HG03159 (cell line): Measurements from ENCODE around the gene NCBP2L.

Experiments used
- ATAC-seq: cut with Tn5 transposase; IDR thresholded peaks from one replicate; pipeline ENCODE4 v1.9.1; 2021; ENCODE audit warnings: mild to moderate bottlenecking, moderate library complexity; ENCODE audit not compliant: unreplicated experiment

The NCBP2L gene

GRCh38 chrX:107752043-107752442 lies 25.5 kb upstream of the NCBP2L start:
- no peak for ATAC-seq

DNA sequence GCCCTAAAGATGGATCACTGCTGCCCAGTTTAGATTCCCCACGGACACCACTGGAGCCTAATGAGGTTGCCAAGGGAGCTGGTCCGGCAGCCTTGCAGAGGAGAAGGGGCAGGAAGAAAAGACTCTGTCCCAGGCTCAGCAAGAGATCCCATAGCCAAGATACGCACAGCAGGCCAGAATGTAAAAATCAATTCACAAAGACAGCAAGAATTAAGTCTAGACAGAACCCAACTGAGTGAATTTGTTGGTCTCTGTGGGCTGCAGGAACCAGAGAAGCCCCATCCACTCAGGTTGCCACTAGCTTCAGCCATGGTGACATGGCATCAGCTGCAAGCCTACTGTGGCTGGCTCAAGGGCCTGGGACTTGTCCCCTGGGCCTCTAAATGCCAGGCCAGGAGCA lies 24.8 kb upstream of the NCBP2L start:
- no peak for ATAC-seq

GRCh38 chrX:107753187-107753586 lies 24.3 kb upstream of the NCBP2L start:
- no peak for ATAC-seq

GRCh38 chrX:107755721-107756120 lies 21.8 kb upstream of the NCBP2L start:
- ATAC-seq, result no peak

- no peak for ATAC-seq
These were observed 19.2 kb upstream of the NCBP2L start for GRCh38 chrX:107758231-107758766.

DNA sequence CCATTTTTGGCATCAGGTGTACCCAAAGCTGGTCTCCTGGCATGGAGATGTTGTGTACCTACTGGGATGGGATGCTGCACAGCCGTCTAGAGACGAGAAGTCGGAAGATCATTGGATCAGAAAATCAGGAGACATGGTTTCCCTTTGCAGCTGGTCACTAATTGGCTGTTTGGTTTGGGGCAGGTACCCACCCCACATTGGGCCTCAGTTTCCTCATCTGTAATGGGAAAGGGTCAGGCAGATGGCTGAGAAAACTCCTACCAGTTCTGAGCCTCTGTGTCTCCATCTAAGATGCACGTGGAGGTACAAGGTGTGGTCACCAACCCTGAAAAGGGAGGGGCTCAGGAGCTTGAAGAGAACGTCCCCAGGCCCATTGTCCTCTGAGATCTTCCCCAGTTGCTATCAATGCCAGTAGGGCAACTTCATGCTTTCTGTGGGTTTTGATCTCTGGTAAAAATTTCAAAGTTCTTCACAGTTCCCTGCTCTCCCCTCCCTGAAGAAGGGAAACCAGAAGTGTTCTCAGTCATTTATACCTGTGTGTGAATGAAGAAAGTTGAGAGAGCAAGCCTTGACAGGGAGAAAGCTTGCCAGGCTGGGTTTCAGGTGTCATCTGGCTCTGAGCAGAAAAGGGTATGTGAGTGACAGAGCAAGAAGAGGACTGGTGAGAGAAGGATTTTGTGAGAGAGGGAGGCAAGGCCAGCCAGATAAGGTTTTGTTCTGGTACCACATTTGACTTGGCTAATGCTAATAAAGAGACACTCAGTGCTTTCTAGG lies 17.0 kb upstream of the NCBP2L start:
- no peak for ATAC-seq

DNA sequence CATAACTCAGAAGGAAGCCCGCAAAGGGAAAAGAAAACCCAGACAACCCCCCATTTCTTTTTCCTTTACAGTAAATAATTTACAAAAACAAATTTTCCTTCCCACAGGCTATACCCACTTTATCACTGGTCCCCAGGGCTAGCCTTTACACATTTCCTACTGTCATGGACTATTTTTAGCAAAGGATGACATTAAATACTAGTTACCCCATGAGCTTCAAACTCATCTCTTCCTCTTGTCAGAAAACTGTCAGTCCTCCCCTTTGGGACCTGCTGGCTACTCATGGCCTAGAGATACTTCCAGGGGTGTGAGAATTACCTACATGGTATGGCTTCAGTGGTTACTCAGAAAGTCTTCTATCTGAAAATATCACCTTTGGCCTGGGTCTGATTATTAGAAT lies 13.9 kb upstream of the NCBP2L start:
- ATAC-seq, result no peak

DNA sequence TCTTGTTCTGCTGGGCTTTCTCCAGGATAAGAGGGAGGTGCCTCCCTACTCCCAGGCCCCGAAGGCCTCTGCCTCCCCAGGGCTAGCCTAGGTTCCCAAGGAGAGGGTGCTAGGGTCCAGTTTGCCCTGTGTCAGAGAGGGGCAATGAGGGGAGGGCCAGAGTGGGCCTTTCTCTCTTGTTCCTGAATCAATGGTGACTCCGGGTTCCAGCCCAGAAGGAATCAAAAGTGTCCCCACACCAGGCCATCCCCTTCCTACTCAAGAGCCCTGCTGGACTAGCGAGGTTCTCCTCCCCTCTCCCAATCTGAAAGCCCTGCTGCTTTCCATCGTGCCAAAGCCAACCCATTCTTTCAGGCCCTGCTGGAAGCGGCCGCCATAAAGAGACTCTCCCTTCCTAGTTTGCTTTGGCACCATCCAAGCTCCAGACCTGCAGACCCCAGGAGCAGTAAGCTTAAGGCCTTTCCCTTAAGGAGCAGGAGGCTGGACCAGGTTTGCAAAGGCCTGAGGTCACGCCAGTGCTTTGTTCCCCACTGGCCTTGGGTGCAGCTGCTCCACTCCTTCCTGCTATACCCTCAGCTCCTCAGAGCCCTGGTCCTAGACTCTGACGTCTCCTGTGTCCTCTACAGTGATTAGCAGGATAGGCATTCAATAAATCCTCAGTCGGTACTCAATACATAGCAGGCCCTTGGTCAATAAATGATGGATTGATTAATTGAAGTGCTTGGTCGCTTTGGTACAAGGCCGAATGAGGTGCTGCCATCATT lies 12.5 kb upstream of the NCBP2L start:
- ATAC-seq, result no peak

DNA sequence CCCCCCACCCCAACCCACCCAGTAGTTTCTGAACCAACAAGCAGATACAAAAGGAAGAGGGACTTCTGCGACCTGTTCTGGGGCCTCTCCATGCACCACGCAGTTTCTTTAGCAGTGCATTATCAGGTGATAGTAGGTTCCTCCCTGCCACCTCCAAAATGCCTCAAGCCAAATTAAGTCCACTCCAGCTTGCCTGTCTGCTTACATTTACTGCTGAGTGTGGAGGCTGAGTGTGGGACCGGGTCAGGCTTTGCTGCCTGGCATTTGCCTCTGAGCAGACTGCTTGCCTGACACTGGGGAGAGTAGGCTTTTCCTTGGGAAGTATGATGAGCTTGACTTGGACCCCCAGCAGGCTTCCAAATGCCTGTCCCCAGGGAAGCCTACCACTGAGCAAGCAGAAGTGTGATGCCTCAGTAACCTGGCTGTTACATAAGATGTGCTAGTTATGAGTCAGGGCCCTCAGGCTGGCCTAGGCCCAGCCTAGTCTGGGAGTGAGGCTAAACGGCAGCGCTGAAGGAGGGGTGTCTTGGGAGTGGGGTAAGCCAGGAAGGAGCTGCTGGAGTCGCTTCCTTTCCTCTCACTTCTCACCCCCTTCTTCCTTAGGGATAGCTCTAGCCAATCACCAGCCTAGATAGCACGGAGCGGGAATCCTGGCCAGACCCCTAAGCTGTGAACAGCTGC lies 10.9 kb upstream of the NCBP2L start:
- ATAC-seq, result no peak

- no peak for ATAC-seq
These were observed 9.5 kb upstream of the NCBP2L start for GRCh38 chrX:107768051-107768450.

DNA sequence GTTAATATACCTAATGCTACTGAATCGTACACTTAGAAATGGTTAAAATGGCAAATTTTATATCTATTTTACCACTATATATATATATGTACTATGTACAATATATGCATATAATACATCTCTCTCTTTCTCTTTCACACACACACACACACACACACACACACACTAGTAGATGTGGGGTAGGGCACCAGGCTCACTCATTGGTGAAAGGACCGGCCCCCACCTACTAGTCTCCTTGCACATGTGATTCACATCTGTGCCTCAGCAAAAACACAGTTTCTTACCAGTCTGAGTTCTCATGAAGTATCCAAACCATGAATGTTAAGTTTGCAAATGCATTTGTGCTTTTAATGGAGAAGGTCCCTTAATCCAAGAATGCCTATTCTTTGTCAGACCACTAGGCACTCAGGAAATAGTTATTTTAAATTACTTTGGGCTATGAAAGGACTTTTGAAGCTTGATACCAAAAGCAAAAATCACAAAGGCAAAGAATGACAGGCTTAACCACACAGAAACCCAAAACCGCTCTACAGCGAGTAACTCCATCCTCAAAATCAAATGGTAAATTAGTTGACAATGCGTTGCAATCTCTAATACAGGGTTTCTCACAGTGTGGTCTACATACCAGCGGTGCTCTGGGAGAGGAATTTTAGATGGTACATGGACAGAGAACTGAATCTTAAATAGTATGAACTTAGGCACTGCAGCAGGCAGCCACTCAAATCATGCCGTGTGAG lies 7.8 kb upstream of the NCBP2L start:
- no peak for ATAC-seq

- no peak for ATAC-seq
These were observed 4.3 kb upstream of the NCBP2L start for GRCh38 chrX:107773206-107773605.

DNA sequence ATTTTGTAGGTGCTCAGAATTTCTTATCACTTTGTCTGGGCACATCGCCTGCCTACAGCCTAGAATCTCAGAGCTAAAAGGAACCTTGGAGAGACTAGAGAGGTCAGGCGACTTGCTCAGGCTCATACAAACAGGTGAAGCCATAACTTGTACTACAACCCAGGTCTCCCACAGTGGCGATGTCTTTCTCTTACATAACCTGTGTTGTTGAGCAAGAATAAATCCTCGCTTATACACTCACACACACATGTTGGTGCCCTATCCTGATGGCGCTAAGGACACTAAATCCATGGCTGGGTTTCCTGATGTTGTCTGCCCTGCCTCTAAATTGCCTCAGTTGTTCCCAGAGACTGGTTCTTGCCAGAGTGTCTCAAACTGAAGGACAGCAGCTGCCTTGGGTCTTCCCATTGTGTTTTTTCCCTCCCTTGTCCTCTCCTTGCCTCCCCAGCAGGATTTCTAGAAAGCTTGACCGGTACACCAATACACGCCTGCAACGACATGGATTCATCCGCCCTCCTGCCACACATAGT lies 3.6 kb upstream of the NCBP2L start:
- no peak for ATAC-seq

DNA sequence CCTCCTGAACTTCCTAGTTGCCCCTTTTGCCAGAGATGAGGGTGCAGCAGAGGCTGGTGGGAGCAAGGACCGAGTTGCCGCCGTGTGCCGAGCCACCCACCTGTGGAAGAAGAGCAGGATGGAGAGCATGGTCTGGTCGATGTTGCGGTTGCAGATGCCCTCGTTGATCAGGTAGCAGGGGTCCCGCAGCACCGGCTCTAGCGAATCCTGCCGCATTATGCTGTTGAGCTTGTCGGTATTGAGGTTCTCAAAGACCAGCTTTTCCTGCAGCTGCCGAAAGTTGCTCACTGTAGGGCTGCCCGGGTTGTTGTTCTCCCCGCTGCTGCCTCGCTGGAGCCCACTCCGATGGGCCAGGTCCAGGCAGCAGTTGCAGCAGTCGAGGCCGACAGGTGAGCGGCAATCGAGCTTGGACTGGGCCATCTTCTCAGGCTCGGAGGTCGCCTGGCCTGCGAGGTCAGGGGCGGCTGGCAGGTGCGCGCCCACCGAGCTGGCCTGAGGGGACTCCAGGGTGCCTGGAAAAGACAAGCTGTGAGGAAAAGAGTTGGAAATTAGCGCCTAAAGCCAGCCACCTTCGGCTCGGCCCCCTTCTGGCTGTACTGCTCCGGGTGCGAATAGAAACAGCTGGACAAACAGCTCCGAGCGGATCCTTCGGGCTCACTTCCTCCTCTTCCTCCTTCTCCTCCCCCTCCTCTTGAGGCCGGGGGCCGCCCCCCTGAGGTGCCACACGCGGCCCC lies 2.4 kb upstream of the NCBP2L start:
- peak; percentile 25 for ATAC-seq

DNA sequence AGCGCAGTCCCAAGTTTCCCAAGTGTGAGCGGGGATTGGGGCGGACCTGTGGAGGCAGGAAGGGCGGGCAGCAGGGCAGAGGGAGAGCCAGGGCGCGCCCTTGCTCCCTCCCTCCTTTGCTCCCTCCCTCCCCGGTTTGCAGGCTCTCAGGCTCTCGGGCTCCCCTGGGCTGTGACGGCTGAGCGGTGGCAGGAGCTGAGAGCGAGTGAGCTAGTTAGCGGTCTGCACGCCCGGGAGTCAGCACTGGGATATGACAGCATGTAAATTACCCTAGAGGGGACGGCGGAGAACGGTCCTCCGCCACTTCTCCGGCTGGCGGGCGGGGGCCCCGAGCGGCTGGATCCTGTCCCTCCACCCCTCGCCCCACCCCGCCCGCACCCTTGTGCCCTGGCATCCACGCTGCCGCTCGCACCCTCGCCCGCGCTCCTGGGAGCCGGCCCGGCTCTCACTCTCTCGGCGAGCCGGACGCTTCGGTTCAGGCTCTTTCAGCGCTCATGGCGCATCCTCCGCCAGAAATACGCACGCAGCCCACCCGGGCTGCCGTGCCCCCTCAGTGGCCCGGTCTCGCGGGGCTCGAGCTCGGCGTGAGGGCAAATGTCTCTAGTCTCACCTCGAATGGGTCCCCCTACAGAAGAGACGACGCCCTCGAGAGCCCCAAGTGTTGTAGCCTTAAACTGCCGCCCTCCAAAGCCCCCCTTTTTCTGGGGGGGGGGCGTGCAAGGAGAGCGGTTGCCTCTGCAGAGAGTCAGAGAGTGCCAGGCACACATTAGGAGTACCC lies 1.6 kb upstream of the NCBP2L start, which contains the start of gene TSC22D3:
TSC22D3 (minus strand) TSS at position 54 of the 778 bp plus-strand sequence. CDS start 368 bp downstream, outside the sequence.
- ATAC-seq, result peak; percentile 81

DNA sequence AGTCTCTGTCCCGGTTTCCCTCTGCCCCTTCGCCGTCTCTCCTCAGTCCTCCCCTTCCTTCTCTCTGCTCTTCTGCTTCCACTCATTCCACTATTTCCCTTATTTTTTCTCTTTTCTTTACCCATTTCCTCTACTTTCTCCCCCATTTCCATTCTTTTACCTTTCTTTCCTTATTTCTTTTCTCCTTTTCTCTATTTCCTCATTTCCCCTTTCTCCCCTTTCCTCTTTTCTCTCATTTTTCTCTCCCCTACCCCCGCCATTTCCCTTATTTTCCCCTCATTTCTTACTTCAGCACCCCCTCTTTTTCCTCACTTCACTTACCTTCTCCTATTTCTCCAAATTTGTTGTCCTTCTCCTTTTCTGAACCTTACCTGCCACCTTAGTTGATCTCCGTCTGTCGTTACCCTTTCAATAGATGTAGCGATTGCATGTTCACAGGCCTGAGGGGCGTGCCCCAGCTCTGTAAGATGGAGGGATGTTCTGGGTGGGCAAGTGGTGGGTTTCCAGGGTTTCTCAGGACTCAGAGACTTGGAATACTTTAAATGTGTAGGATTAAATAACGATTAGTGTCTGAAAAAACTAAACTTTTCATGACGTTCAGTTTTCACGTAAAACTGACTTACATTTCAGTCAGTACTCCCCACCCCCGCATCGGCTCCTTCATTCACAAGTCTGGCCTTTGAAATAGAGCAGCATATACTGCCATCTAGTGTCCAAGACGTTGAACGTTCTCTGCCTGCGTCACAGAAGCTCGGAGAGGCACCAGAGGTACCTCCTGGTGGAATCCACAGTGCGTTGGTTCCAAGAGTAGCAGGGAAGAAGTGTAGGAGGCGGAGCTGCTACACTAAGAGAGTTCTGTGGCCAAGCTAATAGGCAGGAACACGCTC lies 641 bp upstream of the NCBP2L start:
- peak; percentile 77 for ATAC-seq

- ATAC-seq, result no peak
These were observed 3.0 kb downstream of the NCBP2L start for GRCh38 chrX:107780525-107780924.

DNA sequence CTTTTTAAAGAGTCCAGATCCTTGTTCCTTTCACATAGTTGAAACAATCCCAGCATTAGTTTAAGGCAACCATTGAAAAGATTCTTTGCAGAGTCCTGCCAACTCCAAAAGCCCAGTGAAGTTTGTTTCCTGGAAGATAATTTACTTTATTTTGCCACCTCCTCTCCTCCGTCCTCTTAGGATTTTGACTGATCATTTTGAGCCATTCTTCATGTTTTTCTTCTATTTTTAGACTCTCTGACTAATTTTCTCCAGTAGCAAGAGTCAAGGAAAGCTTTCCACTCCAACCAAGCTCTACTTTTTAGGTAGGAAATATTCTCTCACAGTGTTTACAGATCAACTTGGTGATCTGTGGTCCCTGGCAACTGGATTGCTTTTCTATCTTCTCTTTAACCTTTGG lies 10.3 kb downstream of the NCBP2L start:
- ATAC-seq, result no peak
